Neural progenitor cell (in vitro differentiated cells): ENCODE measurements around the gene SDC4.

Experiments used
- EZH2 ChIP-seq: fragments of 200-600 bp; sonication (generic); IDR thresholded peaks from 2 replicates; pipeline ENCODE4 v1.6.1; 2017; ENCODE audit warnings: antibody characterized with exemption, mild to moderate bottlenecking, moderate library complexity
- EZH2phosphoT487 ChIP-seq: fragments of 200-600 bp; sonication (generic); IDR thresholded peaks from 2 replicates; pipeline ENCODE4 v1.6.1; 2017; ENCODE audit warnings: antibody characterized with exemption
- TF ChIP-seq, protein P1 (sequence below): fragments of 200-600 bp; sonication (generic); IDR thresholded peaks from 2 replicates; pipeline ENCODE4 v1.5.1; 2017; ENCODE audit warnings: antibody characterized with exemption, mild to moderate bottlenecking

DNA sequence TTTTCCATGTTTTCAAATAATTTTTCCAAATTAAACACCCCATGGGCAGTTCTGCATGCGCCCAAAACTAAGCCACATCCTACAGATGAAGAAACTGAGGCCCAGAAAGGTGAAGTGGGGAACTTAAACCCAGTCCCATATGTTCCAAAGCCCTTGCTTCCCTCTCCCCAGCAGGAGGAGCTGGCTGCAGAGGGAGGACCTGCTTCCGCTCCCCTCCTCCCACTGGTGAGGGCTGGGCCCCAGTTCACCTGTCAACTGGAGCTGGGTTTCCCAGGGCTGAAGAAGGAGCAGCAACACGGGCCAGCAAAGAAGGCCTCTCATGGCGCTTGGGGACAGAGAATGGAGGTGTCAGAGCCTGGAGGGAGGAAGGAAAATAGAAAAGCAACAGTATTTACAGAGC, 43.0 kb downstream of the SDC4 start:
- TF ChIP-seq, protein P1, sequence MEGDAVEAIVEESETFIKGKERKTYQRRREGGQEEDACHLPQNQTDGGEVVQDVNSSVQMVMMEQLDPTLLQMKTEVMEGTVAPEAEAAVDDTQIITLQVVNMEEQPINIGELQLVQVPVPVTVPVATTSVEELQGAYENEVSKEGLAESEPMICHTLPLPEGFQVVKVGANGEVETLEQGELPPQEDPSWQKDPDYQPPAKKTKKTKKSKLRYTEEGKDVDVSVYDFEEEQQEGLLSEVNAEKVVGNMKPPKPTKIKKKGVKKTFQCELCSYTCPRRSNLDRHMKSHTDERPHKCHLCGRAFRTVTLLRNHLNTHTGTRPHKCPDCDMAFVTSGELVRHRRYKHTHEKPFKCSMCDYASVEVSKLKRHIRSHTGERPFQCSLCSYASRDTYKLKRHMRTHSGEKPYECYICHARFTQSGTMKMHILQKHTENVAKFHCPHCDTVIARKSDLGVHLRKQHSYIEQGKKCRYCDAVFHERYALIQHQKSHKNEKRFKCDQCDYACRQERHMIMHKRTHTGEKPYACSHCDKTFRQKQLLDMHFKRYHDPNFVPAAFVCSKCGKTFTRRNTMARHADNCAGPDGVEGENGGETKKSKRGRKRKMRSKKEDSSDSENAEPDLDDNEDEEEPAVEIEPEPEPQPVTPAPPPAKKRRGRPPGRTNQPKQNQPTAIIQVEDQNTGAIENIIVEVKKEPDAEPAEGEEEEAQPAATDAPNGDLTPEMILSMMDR, result no peak
- TF ChIP-seq EZH2 (no peak), EZH2phosphoT487 (no peak)
